Peyer's patch (tissue), 4 donors: ENCODE results near the gene MTERF4.

ENCODE experiments used
- CTCF ChIP-seq, 6 experiments: fragments of 450-650 bp in 4 of 6; fragments of 200-600 bp in 2 of 6; sonication (generic) in 1 of 6; IDR thresholded peaks; one replicate each; pipeline ENCODE4 v1.5.1; 2017 to 2019; ENCODE audit warnings: antibody characterized with exemption in 6 of 6, mild to moderate bottlenecking in 3 of 6, moderate library complexity in 1 of 6
- POLR2A ChIP-seq, 2 donors: fragments of 450-650 bp; IDR thresholded peaks; one replicate each; pipeline ENCODE4 v1.5.1; 2017; ENCODE audit warnings: antibody characterized with exemption in 2 of 2, mild to moderate bottlenecking in 2 of 2, moderate library complexity in 2 of 2

GRCh38 chr2:241141214-241141770, 39.2 kb upstream of the MTERF4 start:
- TF ChIP-seq POLR2A (IDR thresholded peaks at IDR 0.05) = no peak
- no peak for TF ChIP-seq CTCF (IDR thresholded peaks at IDR 0.05)
